Aorta (tissue), 5 donors: ENCODE measurements around the gene ANKRD6. TPM values are rescaled to one million over a fixed set of nuclear protein-coding genes. Genes with fewer than 3 reads are reported as not detected.

Experiments
- ATAC-seq: fragments of 200-7000 bp; cut with Tn5 transposase; one replicate; pipeline ENCODE4 v1.9.1; 2022; ENCODE audit warnings: moderate library complexity; ENCODE audit not compliant: low FRiP score
- DNase-seq, 2 donors: peaks; one replicate each; pipeline ENCODE4 v3.0.0-alpha.2; 2020
- H3K27ac ChIP-seq, 2 donors: one replicate each; pipeline ENCODE4 v1.5.1; 2013; ENCODE audit warnings: low read length in 2 of 2, mild to moderate bottlenecking in 2 of 2, moderate library complexity in 2 of 2, control low read depth in 1 of 2, inconsistent platforms in 1 of 2, low read depth in 1 of 2
- H3K27me3 ChIP-seq, 2 donors: one replicate each; pipeline ENCODE4 v1.6.1; 2013; ENCODE audit warnings: control low read depth in 1 of 2, low read length in 1 of 2, mild to moderate bottlenecking in 1 of 2, moderate library complexity in 1 of 2; ENCODE audit not compliant: insufficient read depth in 2 of 2, control insufficient read depth in 1 of 2
- H3K36me3 ChIP-seq, 2 donors: one replicate each; pipeline ENCODE4 v1.6.1; 2013; ENCODE audit warnings: control low read depth in 1 of 2, low read length in 1 of 2, mild to moderate bottlenecking in 1 of 2; ENCODE audit not compliant: insufficient read depth in 2 of 2, control insufficient read depth in 1 of 2
- H3K4me1 ChIP-seq, 2 donors: one replicate each; pipeline ENCODE4 v1.6.1; 2013; ENCODE audit warnings: low read length in 2 of 2, control low read depth in 1 of 2, mild to moderate bottlenecking in 1 of 2, moderate library complexity in 1 of 2; ENCODE audit not compliant: insufficient read depth in 2 of 2, control insufficient read depth in 1 of 2
- H3K4me3 ChIP-seq, 2 donors: one replicate each; pipeline ENCODE4 v1.5.1; 2013; ENCODE audit warnings: low read length in 2 of 2, control low read depth in 1 of 2, mild to moderate bottlenecking in 1 of 2
- H3K9me3 ChIP-seq: one replicate; pipeline ENCODE4 v1.6.1; 2013; ENCODE audit warnings: mild to moderate bottlenecking, low read length; ENCODE audit not compliant: control insufficient read depth
- WGBS, 2 donors: extraction: QIAGEN DNeasy Blood & Tissue Kit; methylation state at CpG; one replicate each; pipeline ENCODE4 v1.1.7; 2013; 5-methylcytosine and 5-hydroxymethylcytosine counted together
- intact Hi-C, 2 donors: fragments of 100-400 bp; cut with DNase I; formaldehyde crosslinking; loops; one replicate each; pipeline versions ENCODE4 v1.14.2 to v1.15.0; 2022
- polyA plus RNA-seq, 2 donors: library from polyadenylated mRNA; stranded (reverse); fragments of 200-250 nt; gene quantifications; one replicate each; pipeline ENCODE4 v1.2.3, GENCODE V29; 2013
- total RNA-seq, 2 donors: library from RNA; stranded (reverse); fragmentation: NEBNext Ultra II Directional; extraction: Animal tissue kit (Norgen Biotek cat#: 25700); gene quantifications; one replicate each; pipeline ENCODE4 v1.2.1, GENCODE V29; 2021
- donor health status: healthy with polysubstance abuse.
- donor health status: Bipolar disorder and iron deficiency.
- donor health status: DM: no; HTN: no; CAD: no.
- donor health status: DM: no; HTN: no; CAD: no.
- donor health status: DM: yes; HTN: yes; CAD: no.

The ANKRD6 gene
- total and polyA plus RNA-seq, 4 donors = 21.4 to 45.9 (median 32.5) TPM

DNA sequence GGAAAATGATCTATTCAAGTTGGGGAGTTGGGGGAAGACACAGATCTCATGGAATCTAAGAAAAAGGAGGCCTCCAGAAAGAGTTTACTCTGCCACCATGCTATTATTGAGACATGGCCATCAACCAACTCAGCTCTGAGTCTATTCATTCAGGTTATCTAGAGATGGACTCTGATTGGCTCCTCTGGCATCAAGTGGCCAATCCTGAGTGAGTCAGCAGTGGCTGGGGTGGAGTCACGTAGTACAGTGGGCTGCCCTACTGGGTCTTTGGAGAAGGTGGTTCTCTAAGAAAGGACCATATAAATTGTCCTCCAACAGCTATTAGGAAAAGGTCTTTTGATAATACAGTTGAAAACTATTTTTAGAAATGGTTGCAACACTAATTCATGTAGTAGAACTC lies 163.5 kb downstream of the ANKRD6 start:
- Histone ChIP-seq H3K9me3 (no peaks in the 10 kb centered on the region), H3K27me3 (no peaks in the 10 kb centered on the region), H3K4me1 (no peaks in the 10 kb centered on the region), H3K27ac (peak overlapping the region in 1 of 2 donors; percentile 52), H3K36me3 (no peaks in the 10 kb centered on the region), H3K4me3 (no peak overlapping the region)
- 64 to 67% methylated on average over 1 of the region's 1 CpG for WGBS, 2 donors
- ATAC-seq (no peak), DNase-seq (no peak)
- intact Hi-C loops = loop anchor here in 1 of 2 donors (5.0 kb wide), 1 partner anchor 164 kb away; the partner anchor contains the start of gene ANKRD6

DNA sequence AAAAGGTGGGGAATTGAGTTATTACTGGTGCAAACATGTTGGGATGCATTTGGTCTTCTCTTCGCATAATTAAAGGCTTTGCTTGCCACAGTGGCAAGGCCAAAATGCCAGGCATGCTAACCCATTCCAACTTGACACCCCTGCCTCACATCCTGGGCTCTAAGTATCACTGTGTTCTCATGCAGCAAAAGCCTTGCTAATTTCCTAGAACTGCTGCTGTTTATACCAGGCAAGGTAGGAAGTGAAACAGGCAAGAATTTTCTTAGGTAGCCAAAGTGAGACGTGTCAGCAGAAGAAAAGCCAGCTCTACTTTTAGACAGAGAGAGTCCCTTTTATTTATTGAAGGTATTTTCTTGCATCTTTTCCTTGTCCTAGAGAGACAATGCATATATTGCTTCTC lies 164.4 kb downstream of the ANKRD6 start:
- H3K36me3 ChIP-seq = no peaks in the 10 kb centered on the region
- no peak for ATAC-seq
- no peaks in the 10 kb centered on the region for H3K9me3 ChIP-seq
- 44 to 48% methylated on average over 2 of the region's 2 CpGs for WGBS, 2 donors
- no peak overlapping the region for H3K4me3 ChIP-seq
- no peak overlapping the region for H3K27ac ChIP-seq
- no peaks in the 10 kb centered on the region for H3K4me1 ChIP-seq
- intact Hi-C loops = loop anchor here in 1 of 2 donors (5.0 kb wide), 1 partner anchor 165 kb away; the partner anchor contains the start of gene ANKRD6
- H3K27me3 ChIP-seq = no peaks in the 10 kb centered on the region
- DNase-seq = no peak

DNA sequence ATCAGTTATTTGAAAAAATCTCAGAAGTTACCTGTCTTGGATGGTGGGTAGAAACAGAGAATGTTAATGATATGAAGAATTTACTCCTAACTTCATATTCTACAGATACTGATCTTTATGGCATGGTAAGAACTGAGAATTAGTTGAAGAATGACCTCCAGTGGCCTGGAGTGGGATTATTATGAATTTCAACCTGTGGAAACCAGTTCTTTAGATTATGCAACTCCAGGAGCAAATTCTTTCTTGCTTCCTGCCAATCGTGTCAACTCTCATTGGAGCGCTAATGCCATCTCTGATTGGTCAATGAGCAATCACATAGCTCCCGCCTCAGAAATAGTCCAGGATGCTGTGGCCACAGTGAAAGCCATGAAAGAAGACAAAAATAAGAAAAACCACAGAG lies 165.0 kb downstream of the ANKRD6 start:
- ATAC-seq = no peak
- no peaks in the 10 kb centered on the region for H3K36me3 ChIP-seq
- H3K4me1 ChIP-seq = no peaks in the 10 kb centered on the region
- WGBS, 2 donors = 15 to 30% methylated on average over 3 of the region's 3 CpGs
- intact Hi-C loops = loop anchor here (2.0 to 5.0 kb wide), 2 partner anchors 165 to 166 kb away; partner anchors contain the start of gene ANKRD6 (in 2 of the 2)
- DNase-seq = no peak
- no peaks in the 10 kb centered on the region for H3K9me3 ChIP-seq
- H3K27me3 ChIP-seq = no peaks in the 10 kb centered on the region
- no peak overlapping the region for H3K4me3 ChIP-seq
- peak overlapping the region in 1 of 2 donors; percentile 16 for H3K27ac ChIP-seq

DNA sequence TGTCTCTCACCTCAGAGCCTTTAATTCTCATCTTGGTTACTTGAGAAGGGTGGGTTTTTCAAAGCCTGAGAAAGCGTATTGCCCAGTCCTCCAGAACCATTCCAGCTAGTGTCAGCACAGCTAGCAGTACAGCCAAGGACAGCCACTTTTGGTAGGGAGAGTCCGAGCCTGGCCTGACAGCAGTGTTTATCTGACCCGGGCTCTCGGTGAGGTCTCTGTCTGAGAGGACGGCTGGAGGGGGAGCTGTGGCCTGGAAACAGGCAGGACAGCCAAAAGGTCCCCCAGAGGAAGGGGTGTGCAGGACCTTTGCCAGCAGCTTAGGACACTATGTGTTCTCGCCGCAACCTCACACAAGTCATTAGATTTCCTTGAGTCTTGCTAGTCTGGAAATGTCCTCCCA lies 166.8 kb downstream of the ANKRD6 start:
- H3K9me3 ChIP-seq = no peaks in the 10 kb centered on the region
- ATAC-seq (no peak), DNase-seq (no peak)
- no peaks in the 10 kb centered on the region for H3K4me1 ChIP-seq
- intact Hi-C loops = loop anchor here (2.0 to 5.0 kb wide), 2 partner anchors 167 kb away; partner anchors contain the start of gene ANKRD6 (in 2 of the 2)
- H3K36me3 ChIP-seq = no peaks in the 10 kb centered on the region
- H3K4me3 ChIP-seq = no peak overlapping the region
- peak overlapping the region in 1 of 2 donors; percentile 55 for H3K27ac ChIP-seq
- WGBS, 2 donors = 10% methylated on average over 7 of the region's 7 CpGs
- no peaks in the 10 kb centered on the region for H3K27me3 ChIP-seq

DNA sequence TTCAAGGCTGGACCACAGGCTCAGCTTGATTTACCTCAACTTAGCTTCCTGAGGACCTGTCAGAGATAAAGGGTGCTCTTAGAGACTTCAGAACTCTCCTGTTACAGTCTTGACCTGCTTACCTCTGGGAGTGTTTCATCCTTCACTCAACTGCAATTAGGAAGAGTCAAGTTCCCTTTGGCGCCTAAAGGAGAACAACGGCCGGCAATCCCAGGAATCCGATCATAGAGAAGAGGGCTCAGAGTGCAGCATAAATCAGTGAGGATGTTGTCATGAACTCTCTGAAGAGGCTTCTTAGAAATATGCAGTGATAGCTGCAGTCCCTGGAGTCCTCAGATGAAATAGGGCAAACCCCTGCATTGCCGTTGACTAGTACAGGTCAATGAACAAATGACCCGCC lies 169.2 kb downstream of the ANKRD6 start:
- intact Hi-C loops = no loop called here
- no peak for DNase-seq
- WGBS, 2 donors = 91% methylated on average over 6 of the region's 6 CpGs
- Histone ChIP-seq H3K36me3 (no peaks in the 10 kb centered on the region), H3K27ac (no peak overlapping the region), H3K4me1 (no peaks in the 10 kb centered on the region), H3K27me3 (no peaks in the 10 kb centered on the region), H3K4me3 (no peak overlapping the region), H3K9me3 (no peaks in the 10 kb centered on the region)
- no peak for ATAC-seq

DNA sequence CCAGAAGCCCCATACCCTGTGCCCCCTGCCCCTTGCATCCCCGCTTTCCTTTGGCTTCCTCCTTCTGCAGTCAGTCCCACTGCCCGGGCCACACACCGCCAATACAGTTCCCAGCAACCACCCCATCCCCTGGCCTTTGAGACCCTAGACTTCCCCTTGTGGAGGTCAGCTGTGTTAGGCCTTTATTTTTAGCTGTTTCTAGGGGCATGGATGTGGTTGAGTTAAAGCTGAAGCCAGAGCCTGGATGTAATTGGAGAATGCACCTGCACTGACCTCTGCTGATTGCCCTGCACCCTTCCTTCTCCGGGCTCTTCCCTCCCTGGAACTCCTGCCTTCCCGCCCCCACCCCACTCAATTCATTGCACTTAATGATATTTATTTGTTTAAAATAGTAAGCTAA lies 171.7 kb downstream of the ANKRD6 start:
- ATAC-seq = no peak
- intact Hi-C loops = no loop called here
- Histone ChIP-seq H3K4me3 (no peak overlapping the region), H3K36me3 (no peaks in the 10 kb centered on the region), H3K27ac (no peak overlapping the region), H3K27me3 (no peaks in the 10 kb centered on the region), H3K9me3 (no peaks in the 10 kb centered on the region), H3K4me1 (no peaks in the 10 kb centered on the region)
- no peak for DNase-seq
- WGBS, 2 donors = 73 to 83% methylated on average over 5 of the region's 5 CpGs

DNA sequence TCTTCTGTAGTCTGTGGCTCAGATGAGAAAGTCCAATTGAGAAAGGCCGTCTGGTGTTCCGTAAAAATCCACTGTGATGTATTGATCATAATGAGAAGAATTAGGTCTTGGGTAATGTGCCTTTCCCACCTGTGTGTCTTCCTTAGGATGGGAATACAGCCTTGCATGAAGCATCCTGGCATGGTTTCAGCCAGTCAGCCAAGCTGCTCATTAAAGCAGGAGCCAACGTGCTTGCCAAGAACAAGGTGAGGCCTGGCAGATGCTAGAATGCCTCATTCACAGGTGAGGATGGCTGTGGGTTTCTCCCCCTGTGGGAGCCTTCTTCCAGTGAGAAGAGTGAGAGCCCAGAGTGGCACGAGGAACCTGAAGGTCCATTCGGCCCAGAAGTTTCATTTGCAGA lies 172.9 kb downstream of the ANKRD6 start:
- Histone ChIP-seq H3K27ac (no peak overlapping the region), H3K9me3 (no peaks in the 10 kb centered on the region), H3K36me3 (no peaks in the 10 kb centered on the region), H3K4me1 (no peaks in the 10 kb centered on the region), H3K4me3 (no peak overlapping the region), H3K27me3 (no peaks in the 10 kb centered on the region)
- WGBS, 2 donors = 89 to 95% methylated on average over 5 of the region's 5 CpGs
- DNase-seq (no peak), ATAC-seq (no peak)
- intact Hi-C loops = no loop called here

DNA sequence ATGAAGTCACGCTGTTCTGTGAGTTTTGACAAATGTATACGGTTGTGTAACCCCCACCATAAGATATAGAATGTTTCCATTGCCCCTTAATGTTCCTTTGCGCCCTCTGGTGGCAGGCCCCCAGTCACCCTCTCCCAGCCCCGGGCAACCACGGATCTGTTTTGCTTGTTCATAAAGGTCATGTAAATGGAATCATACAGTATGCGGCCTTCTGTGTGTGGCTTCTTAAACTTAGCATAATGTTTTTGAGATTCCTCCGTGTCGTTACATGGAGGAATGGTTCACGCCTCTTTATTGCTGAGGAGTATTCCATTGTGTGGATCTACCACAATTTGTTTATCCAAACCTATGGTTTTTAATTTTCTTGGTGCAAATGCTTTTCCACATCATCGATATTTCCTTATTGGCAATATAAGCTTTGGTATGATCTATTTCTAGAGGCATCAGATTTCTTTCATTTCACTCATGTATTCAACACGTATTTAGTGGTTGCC lies 177.2 kb downstream of the ANKRD6 start:
- peak; percentile 75 for ATAC-seq
- Histone ChIP-seq H3K27me3 (no peaks in the 10 kb centered on the region), H3K4me1 (no peaks in the 10 kb centered on the region), H3K36me3 (peaks cover 0 to 2% of the 10 kb centered on the region in 2 donors), H3K9me3 (no peaks in the 10 kb centered on the region), H3K4me3 (no peak overlapping the region), H3K27ac (no peak overlapping the region)
- intact Hi-C loops = loop anchor here (1.0 to 5.0 kb wide), 2 partner anchors 178 to 238 kb away; no protein-coding TSS in a partner anchor
- 48 to 55% methylated on average over 11 of the region's 11 CpGs for WGBS, 2 donors
- peak; percentile 73 to 90 for DNase-seq

DNA sequence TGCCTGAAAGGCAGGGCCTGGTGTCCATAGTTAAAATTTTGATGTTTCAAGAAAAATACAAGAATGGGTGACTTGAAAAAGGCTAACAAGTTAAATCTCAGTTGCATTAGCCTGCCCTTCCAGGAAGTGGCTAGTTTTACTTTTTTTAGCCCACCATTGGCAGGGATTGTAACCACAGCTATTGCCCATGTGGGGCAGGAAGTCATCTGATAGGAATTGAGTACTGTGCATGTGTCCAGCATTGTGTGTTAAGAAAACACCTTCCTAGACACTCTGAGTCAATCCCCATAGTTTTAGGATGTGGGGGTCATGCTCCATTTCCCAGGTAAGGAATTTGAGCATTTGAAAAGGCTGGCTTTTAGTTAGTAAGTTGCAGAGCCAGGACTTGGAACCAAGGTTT lies 178.7 kb downstream of the ANKRD6 start:
- ATAC-seq = no peak
- intact Hi-C loops = loop anchor here in 1 of 2 donors (5.0 kb wide), 1 partner anchor 239 kb away; no protein-coding TSS in a partner anchor
- H3K4me1 ChIP-seq = no peaks in the 10 kb centered on the region

More for the DNA sequence above, 178.7 kb downstream of the ANKRD6 start:
- H3K27ac ChIP-seq = no peak overlapping the region
- no peaks in the 10 kb centered on the region for H3K9me3 ChIP-seq
- DNase-seq = no peak
- no peak overlapping the region for H3K4me3 ChIP-seq
- H3K36me3 ChIP-seq = peaks cover 0 to 2% of the 10 kb centered on the region in 2 donors
- no peaks in the 10 kb centered on the region for H3K27me3 ChIP-seq
